GM19023 (cell line): ENCODE measurements around the gene ITPR1.

ENCODE experiments used
- ATAC-seq: cut with Tn5 transposase; IDR thresholded peaks from one replicate; pipeline ENCODE4 v1.9.1; 2021; ENCODE audit warnings: mild to moderate bottlenecking, moderate library complexity; ENCODE audit not compliant: unreplicated experiment

The ITPR1 gene

GRCh38 chr3:4738737-4739274, 245.7 kb downstream of the ITPR1 start:
- ATAC-seq, result no peak

DNA sequence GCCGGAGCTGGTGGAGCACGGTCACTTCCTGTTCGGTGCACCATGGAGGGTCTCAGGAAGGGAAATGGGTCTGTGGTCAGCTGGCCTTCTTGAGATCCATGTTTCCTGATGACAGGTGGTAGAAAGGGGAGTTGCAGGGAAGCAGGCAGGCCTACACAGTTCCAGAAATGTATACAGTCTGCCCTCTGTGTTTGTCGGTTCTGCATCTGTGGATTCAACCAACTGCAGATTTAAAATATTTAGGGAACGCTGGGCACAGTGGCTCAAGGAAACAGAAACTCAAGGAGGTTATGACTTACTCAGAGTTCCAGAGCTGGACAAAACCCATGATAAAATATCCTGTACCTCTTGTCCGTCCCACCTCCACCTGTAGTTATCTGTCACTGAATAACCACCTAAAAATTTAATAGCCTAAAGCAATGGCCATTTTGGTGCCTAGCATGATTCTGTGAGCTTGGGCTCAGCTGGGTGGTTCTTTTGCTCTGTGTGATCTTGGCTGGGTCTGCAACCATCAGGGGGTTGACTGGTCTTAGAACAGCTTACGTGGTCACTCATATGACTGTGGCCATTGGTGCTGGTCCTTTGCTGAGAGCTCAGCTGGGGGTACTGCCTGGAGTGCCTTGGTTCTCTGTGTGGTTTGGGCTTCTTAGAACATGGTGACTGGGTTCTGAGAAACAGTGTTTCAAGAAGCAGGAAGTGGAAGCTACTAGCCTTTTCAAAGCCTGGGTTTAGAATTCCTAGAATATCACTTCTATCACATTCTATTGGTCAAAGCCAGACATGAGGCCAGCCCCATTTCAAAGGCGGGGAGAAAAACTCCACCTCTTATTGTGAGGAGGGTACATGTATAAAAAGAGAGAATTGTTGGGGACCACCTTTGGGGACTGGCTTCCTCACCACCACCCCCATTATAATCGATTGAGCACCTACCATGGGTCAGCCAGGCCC, 246.4 kb downstream of the ITPR1 start:
- no peak for ATAC-seq

DNA sequence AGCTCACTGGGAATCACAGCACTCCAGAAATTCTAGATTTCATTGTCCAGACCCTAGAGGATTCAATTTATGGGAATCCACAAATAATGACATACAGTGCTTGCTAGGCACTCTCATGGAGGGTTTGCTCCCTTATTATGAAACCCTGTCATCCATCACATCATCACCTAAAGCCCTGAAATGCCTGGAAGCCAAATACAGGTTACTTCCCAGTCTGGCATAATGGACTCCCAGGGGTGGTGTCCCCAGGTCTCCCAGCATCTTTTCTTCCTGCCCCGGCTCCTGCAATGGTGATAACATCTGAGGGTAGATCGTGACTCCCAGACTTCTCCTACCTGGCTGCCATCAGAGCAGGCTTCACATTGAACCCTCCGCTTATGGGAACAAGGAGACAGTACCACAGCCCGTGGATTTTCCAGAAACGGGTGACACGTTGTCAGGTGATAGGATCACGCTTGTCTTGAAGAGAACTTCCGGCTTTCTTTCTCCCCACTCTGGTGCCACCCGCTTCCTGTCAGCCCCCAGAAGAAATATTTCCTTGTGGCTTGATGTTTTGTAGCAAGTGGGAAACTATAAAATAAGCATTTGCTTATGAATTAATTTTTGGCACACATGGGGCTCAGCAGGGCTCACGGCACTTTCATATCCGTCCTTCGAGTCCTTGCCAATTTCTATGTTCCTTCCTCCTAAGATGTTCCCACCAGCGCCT, 247.4 kb downstream of the ITPR1 start:
- ATAC-seq, result no peak

DNA sequence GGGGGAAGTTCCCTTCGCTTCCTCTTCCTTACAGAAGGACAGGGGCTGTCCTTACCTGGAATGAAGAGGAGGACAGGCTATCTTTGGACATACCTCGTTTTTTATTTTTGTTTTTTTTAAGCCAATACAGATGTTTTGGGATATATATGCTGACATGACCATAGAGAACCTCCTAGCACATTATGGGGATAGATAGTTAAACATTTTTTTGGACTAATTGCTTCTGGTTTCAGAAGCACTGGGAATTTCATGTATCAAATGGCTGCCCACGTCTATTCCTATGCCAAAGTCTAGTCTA, 247.9 kb downstream of the ITPR1 start:
- no peak for ATAC-seq

DNA sequence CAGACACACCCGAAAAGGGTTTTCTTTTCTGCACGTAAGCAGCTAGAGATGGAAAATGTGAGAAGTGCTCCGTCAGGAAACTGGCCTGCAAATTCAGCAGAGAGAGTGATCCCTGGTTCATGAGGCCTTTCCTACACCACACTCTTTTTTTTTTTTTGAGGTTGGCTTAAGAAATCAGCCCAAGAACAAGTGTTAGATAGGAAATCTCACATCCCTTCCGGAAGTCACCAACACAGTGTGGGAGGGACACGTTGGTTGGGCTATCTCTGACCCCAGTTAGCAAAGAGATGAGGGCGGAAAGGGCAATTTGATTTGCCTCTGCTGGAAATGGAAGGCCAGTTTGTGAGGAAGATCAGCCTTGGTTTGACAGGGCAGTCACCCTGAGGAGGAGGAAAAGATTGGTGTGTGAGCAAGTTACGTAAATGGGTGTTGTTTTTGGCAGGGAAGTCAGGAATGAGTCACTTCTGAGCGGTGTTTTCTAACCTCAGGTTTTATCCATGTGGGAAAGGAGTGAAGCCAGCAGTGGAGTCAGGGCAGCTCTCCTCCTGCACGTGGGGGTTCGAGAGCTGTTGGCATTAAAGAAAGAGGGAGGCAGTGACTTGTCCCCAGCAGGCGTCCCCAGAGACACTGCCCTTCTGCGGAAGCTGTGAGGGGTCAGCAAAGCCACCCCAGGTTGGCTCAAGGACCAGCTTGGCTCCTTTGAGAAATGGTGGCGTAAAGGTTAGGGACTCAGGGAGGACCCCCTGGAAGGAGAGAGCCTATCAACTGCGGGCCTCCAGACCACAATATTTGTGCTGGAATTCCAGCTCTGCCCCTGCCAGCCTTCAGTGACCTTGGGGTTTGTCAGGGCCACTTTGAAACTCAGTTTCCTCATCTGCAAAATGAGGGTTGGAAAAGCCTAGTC, 248.5 kb downstream of the ITPR1 start:
- ATAC-seq, result no peak

DNA sequence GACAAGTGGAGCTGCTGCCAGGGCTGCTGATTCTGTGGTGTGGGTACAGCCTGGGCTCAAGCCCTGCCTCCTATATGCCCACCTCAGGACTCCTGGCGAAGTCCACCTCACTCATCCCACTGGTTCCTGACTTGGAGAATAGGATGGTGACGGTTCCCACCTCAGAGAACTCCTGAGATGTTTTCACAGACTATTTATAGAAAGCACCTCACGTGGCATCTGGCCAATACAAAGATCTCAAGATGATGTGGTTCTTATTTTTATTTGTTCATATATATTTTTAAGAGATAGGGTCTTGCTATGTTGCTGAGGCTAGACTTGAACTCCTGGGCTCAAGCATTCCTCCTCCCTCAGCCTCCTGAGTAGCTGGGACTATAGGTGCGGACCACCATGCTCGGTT, 249.2 kb downstream of the ITPR1 start:
- no peak for ATAC-seq

- ATAC-seq, result no peak
Measured at GRCh38 chr3:4743371-4743770, 250.2 kb downstream of the ITPR1 start.

DNA sequence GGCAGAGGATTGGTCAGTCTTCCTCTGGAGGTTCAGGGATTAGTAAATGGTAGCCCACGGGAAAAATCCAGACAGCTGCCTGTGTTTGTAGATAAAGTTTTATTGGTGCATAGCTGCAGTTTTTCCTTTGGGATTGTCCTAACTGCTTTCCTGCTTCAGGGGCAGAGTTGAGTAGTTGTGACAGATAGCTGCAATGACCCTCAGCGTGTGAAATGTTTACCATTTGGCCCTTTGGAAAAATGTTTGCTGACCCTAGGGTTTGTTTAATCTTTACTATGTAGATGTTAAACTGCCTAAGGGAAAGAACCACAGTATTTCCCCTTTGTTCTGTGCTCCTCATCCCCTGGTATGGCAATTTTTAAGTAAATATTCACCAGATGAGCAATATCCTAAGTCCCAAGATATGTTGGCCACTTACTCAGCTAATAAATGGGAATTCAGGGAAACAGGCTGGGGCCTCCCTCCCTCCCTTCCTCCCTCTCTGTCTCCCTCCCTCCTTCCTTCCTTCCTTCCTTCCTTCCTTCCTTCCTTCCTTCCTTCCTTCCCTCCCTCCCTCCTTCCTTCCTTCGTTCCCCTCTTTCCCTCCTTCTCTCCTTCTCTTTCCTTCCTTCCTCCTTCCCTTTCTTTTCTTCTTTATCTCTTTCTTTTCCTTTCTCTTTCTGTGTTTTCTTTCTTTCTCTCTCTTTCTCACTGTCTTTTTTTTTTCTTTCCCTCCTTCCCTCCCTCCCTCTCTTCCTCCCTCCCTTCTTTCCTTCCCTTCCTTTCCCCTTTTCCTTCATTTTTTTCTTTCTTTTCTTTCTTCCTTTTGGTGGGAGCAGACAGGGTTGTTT, 251.5 kb downstream of the ITPR1 start:
- no peak for ATAC-seq

DNA sequence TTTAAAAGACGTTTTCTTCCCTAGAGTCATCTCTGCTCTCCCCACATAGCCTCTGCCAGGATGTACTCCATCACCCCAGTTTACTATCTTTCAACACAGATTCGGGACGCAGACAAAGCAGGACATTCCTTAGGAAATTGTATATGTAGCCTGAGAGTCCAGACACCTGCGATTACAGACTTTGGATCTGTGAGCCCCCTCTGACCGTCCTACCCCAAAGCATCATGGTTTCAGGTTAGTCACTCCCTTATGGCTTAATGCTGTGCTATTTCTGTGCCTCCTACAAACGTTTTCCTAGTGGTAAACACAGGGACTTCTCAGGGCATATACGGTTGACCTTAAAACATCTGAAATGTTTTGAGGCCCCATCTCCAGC, 252.1 kb downstream of the ITPR1 start:
- no peak for ATAC-seq

DNA sequence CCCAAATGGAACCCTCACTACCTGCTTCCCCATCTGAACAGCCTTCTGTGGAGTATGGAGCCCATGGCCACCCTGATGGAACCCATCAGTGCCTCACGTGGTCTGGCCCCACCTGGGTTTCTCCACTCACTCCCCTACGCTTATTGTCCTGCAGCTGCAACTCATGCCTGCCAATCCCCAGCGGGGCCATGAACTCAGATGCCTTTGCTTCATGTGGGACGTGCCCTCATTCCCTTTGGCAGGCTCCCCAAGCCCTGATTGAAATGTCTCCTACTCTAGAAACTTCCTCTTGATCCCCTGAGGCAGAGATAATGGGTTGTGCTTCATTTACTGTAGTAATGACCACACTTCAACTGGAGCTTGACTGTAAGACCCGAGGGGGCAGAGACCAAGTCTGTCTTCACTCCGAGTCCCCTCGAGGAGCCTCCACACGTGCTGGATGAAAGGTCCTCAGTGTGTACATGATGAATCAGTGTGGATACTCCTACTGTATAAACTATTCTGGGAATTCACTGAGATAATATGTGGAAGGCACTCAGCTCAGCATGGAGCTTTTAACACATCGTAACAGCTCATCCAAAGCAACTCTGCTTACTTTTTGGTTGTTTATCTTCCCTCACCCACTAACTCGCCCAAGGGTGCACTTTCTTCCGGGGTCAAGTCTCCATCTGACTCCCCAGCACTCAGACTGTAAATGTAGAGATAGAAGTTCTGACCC, 253.3 kb downstream of the ITPR1 start:
- ATAC-seq, result no peak

- ATAC-seq, result no peak
Measured at GRCh38 chr3:4748127-4748526, 255.0 kb downstream of the ITPR1 start.

GRCh38 chr3:4748701-4749378, 255.7 kb downstream of the ITPR1 start:
- peak; percentile 25 for ATAC-seq

- peak; percentile 28 for ATAC-seq
Measured at GRCh38 chr3:4749567-4750002, 256.4 kb downstream of the ITPR1 start.

GRCh38 chr3:4750306-4750968, 257.3 kb downstream of the ITPR1 start:
- no peak for ATAC-seq

GRCh38 chr3:4751029-4751501, 257.9 kb downstream of the ITPR1 start:
- no peak for ATAC-seq

- no peak for ATAC-seq
Measured at GRCh38 chr3:4751502-4752101, 258.5 kb downstream of the ITPR1 start.

- ATAC-seq, result peak; percentile 1
Measured at GRCh38 chr3:4752201-4753072, 259.3 kb downstream of the ITPR1 start.
